ENCODE results near the gene GLIS1.

The GLIS1 gene

DNA sequence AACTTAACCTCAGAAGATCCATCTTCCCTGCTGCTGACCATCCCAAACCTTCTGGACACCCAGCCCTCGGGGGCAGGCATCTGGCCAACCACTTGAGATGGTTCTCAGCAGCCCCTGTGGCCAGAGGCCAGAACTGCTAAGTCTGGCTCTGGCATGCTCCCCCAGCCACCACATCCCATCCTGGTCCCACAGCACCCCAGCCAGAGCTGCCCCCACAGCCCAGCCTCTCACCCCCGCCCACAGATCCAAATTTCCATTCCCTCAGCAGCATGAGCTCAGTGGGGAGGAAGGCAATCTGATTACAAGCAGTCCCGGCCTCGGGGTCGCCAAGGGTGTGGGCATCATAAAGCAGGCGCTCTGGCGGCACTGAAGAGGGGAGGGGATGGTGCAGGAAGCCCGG, 45.6 kb downstream of the GLIS1 start:
- no peak for DNase-seq

- DNase-seq, result no peak
These were observed 47.6 kb downstream of the GLIS1 start for GRCh38 chr1:53691326-53691725.

GRCh38 chr1:53690411-53690810, 48.6 kb downstream of the GLIS1 start:
- DNase-seq, result no peak

GRCh38 chr1:53689736-53690326, 49.1 kb downstream of the GLIS1 start:
- DNase-seq, result no peak

DNA sequence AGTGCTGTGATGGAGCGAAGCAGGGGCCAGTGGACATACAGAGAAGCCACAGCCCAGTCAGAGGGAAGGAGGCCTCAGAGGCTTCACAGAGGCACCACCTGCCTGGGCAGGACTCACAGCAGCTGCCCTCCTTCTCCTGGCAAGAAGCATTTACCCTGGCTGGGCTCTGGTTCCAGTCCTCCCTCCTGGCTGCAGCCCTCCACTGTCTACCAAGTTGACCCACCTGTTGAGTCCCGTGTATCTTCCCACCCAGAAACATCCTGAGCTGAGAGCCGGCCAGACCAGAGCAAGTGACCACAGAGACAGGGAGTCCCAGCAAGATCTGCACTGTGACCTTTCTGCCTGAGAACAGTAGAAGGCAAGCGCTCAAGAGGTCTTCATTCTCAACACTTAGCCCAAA, 49.7 kb downstream of the GLIS1 start:
- no peak for DNase-seq

- no peak for DNase-seq
These were observed 50.4 kb downstream of the GLIS1 start for GRCh38 chr1:53688381-53689102.

DNA sequence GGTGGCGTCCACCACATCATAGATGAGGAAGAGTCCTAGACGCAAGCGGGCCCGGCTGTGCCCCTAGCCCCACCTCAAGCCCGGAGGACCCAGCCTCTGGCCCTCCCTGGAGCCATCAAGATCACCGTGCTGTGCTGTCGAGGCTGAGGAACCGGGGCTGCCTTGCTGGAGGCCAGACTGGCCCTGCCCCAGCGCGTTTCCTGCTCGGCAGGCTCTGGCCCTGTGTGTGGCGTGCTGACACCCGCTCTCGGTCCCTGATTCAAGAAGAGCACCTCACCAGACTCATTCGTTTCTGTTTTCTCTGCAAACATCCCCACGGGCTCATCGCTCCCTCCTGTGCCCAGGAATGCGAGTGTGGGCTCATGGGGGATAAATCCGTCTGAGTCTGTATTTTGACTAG, 51.1 kb downstream of the GLIS1 start:
- DNase-seq, result no peak

- DNase-seq, result no peak
These were observed 51.5 kb downstream of the GLIS1 start for GRCh38 chr1:53687426-53687825.

- no peak for DNase-seq
These were observed 52.0 kb downstream of the GLIS1 start for GRCh38 chr1:53686965-53687267.

GRCh38 chr1:53686091-53686964, 52.6 kb downstream of the GLIS1 start:
- no peak for DNase-seq

- no peak for DNase-seq
These were observed 53.5 kb downstream of the GLIS1 start for GRCh38 chr1:53685272-53686051.

- no peak for DNase-seq
These were observed 54.2 kb downstream of the GLIS1 start for GRCh38 chr1:53684741-53685140.

DNA sequence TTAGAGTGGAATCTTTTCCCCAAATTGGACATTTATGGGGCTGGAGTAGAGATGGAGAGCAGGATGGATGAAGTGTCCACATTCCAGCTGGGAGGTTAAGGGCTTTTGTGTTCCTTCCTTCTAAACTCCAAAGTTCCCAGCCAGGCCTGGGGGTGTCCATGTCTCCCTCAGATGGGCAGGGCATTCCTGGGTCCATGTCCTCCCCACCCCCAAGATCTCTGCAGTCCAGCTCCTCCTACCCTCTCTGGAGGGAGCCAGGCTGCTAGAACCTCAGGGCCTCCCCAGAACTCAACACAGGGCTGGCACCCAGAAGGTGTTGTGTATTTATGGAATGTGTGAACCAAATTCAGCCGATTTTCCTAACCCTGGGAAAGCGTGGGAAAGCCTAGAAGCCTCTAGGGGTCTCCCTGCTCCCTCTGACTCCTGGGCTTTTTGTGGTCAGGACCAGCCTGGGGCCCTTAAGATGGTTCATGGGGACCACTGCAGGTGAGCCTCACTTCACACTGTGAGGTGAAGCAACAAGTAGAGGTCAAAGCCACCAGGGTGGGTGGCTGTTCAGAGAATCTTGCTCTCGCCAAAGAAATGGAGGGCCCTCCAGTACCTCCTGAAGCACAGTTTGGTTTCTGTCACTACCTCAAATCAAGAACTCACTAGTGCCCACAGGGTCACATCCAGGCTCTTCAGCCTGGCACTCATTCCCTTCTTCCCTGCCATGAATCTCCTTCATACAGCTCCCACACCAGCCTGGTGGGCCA, 54.8 kb downstream of the GLIS1 start:
- no peak for DNase-seq

DNA sequence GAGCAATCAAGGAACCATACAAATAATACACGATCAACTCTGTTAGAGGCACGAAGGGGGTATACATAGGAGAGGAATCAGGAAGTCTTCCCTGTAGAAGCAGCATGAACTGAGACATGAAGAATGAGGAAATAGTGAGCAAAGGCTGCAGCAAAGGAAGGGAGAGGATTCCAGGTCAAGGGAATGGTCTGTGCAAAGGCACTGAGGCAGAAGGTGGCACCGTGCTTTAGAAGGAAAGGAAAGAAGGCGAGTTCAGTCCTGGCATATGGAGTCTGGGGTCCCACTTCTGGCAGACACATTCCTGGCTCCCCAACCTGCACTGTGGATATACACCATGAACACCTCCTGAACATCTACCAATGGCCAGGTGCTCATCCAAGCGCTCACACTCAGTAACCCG, 56.1 kb downstream of the GLIS1 start:
- no peak for DNase-seq

DNA sequence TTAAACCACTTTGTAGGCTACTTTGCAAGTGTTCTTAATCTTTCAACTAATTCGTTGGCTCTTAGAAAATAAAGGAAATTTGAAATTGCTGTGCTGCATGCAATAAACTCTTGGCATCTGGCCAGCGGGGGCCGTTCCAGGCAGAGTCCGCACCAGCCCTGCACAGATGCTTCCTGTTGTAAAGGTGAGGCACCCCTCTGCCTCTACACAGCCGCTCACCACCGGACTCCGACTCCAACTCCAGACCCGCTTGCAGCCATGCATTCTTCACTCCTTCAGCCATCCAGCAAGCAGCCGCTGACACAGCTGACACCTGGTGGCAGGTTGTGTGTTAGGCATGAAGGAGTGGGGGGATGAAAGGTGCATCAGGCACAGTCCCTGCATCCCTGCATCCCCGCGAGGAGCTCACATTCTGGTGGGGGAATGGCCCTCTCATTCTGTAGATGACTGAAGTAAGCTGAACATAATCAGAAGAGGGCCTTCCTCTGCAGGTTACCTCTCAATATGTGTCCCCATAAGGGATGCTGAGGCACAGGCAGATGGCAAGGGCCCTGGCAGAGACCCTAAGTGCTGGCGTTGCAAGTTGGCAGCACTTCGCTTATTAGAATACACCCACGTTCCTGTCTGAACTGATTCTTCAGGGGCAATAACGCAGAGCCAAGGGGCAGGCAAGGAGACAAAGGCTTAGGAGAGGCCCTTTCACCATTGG, 56.8 kb downstream of the GLIS1 start:
- DNase-seq, result no peak

DNA sequence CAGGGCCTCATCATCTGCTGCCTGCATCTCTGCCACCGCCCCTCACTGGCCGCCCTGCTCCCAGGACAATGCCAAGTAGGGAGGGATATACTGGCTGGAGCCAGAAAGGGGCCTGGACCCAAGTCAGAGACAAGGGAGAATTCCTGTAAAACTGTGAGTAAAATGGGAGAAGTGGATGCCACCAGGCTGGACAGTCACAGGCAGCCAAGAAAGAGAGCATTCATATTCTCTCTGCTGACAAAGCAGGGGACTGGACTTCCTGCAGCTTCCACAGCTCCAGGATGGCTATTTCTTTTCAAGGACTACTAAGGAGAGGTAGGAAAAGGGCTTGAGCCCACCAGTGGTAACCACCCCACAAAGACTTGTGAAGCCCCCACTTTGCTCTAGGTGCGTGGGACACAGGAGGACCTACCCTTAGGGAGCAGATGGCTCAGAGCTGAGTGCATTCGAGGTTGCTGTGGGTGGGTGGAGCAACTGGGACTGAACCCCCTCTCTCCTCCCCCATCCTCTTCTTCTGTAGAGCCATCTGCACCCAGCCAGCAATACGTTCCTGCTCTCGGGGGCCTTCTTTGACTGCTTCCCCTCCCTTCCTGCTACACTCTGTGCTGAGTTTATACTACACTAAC, 57.5 kb downstream of the GLIS1 start:
- no peak for DNase-seq

DNA sequence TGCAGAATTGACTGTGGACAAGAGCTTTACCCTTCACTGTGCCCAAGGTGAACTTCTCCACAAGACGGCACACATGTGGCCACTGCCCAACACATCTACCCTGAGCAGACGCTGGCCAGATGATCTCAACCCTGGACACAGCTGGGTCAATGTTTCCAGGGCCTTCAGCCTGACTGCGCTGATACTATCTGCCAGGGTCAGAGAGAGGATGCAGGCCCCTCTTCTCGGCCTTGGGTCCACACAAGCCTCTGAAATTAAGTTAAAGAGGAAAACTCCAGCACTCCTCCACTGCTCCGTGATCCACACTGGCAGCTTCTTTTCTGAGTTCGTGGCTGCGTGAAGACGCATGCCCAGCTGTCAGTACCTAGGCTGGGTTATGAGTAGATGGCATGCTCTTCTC, 58.1 kb downstream of the GLIS1 start:
- no peak for DNase-seq

DNA sequence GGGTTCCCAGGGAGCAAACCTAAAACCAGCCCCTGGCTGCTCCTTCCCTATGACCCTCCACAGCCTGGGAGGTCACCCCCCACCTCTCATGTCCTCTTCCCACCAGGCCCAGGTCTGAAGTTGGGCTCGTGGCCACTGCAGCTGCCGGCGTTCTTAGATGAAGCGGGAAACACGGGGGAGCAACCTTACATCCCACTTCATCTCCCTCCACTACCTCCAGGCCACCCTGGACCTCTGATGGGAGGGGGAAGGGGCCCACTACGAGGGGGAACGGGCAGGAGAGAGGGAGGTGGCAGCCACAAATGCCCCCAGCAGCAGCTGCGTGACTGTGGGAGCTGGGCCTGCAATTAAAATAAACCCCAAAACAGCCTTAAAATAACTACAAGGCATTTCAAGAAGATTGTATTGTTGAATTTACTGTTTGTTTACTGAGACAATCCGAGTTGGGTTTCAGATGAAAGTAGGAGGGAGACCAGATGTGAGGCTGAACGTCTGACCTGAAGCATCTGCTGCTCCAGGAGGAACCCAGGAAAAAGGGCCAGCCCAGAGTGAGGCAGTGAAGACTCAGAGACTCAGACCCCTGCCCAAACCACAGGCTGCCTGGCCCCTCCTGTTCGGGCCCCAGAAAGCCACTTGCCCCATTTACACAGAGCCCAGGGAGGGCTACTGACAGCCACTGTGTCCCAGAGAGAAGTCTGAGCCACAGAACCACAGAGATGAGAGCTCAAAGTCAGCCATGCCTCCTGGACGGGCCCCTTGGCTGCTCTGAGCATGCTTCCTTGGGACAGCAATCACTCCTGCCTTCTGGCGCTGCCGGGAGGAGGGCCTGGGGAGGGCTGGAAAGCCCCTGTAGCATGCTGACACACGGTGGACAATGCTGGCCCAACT, 59.8 kb downstream of the GLIS1 start:
- no peak for DNase-seq

DNA sequence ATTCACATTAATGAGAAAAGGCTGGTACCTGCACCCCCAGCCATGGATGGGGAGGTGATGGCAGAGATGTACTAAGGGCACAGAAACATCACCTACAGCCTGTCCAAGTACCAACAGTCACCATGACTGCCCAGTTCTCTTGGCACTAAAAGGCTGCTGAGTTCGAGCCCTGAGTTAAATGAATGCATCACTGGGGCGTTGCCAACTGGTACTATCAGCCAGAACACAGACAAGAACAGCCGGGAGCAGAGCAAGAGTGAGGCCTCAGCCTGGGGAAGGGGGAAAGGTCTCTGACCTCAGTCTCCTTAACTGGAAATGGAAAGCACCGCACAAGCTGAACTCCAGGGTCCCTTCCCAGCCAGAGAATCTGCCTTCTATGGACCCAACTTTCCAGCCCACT, 60.5 kb downstream of the GLIS1 start:
- DNase-seq, result no peak

GRCh38 chr1:53678046-53678445, 60.9 kb downstream of the GLIS1 start:
- no peak for DNase-seq

All from hippocampal formation (tissue), 2 donors.